Heart left ventricle (tissue), 16 donors: ENCODE results near the gene PEX26. TPM values are rescaled to one million over a fixed set of nuclear protein-coding genes. Genes with fewer than 3 reads are reported as not detected.

Experiments used
- ATAC-seq, 4 donors: fragments of 200-7000 bp; cut with Tn5 transposase; one replicate each; pipeline ENCODE4 v1.9.1; 2020 to 2022; ENCODE audit warnings: moderate library complexity in 4 of 4, mild to moderate bottlenecking in 3 of 4, moderate number of reproducible peaks in 1 of 4
- DNase-seq, 5 donors: peaks; one replicate each; pipeline ENCODE4 v3.0.0-alpha.2; 2020
- H3K27ac ChIP-seq, 12 donors: fragments of 200-600 bp; sonication (generic) in 4 of 12; one replicate each; pipeline versions ENCODE4 v1.5.0 to v1.8.0; 2016 to 2022; ENCODE audit warnings: mild to moderate bottlenecking in 2 of 12
- H3K27me3 ChIP-seq, 9 donors: fragments of 200-600 bp; sonication (generic) in 2 of 9; one replicate each; pipeline versions ENCODE4 v1.5.1 to v1.8.0; 2016 to 2022; ENCODE audit warnings: mild to moderate bottlenecking in 3 of 9
- H3K36me3 ChIP-seq, 9 donors: fragments of 200-600 bp; sonication (generic) in 2 of 9; one replicate each; pipeline versions ENCODE4 v1.5.0 to v1.8.0; 2018 to 2022; ENCODE audit warnings: mild to moderate bottlenecking in 2 of 9
- H3K4me1 ChIP-seq, 12 donors: fragments of 200-600 bp; sonication (generic) in 4 of 12; one replicate each; pipeline versions ENCODE4 v1.5.0 to v1.8.0; 2016 to 2022; ENCODE audit warnings: mild to moderate bottlenecking in 3 of 12
- H3K4me3 ChIP-seq, 12 donors: fragments of 200-600 bp; sonication (generic) in 4 of 12; one replicate each; pipeline versions ENCODE4 v1.5.0 to v1.8.0; 2017 to 2022; ENCODE audit warnings: mild to moderate bottlenecking in 9 of 12, moderate library complexity in 4 of 12
- H3K9me3 ChIP-seq, 12 donors: fragments of 200-600 bp; sonication (generic) in 4 of 12; one replicate each; pipeline versions ENCODE4 v1.5.0 to v1.8.0; 2016 to 2022; ENCODE audit warnings: mild to moderate bottlenecking in 1 of 12
- CTCF ChIP-seq, 12 donors: fragments of 200-600 bp; sonication (generic) in 4 of 12; IDR thresholded peaks; one replicate each; pipeline versions ENCODE4 v1.5.0 to v1.8.0; 2018 to 2022; ENCODE audit warnings: antibody characterized with exemption in 12 of 12, mild to moderate bottlenecking in 5 of 12
- POLR2A ChIP-seq, 2 donors: fragments of 450-650 bp; IDR thresholded peaks; one replicate each; pipeline ENCODE4 v1.6.1; 2017; ENCODE audit warnings: antibody characterized with exemption in 2 of 2, mild to moderate bottlenecking in 2 of 2, moderate library complexity in 2 of 2
- whole genome bisulfite sequencing, 4 donors: extraction: QIAGEN DNeasy Blood & Tissue Kit in 2 of 4; methylation state at CpG; one replicate each; pipeline versions ENCODE4 v1.1.5 to v1.1.7; 2013 to 2018; 5-methylcytosine and 5-hydroxymethylcytosine counted together
- intact Hi-C, 10 donors: fragments of 100-400 bp; cut with DNase I; formaldehyde crosslinking; loops; one replicate each; pipeline versions ENCODE4 v1.11.1 to v1.14.2; 2022
- polyA plus RNA-seq, 2 donors: library from polyadenylated mRNA; stranded (reverse); fragments of 200-250 nt; gene quantifications; one replicate each; pipeline ENCODE4 v1.2.3, GENCODE V29; 2013
- total RNA-seq, 9 donors: library from RNA; depleted of rRNA in 2 of 9; stranded (reverse); fragments of >200 nt in 2 of 9; fragmentation: NEBNext Ultra II Directional in 3 of 9; extraction: Animal tissue kit (Norgen Biotek cat#: 25700) in 3 of 9; gene quantifications; one replicate each; pipeline versions ENCODE4 v1.1.0 to v1.2.4, GENCODE V29; 2016 to 2023
- donor health status: ischemic (EF 13 %, LVEDD 7.1; RV severe dilation, severe dysfunction).
- donor health status: healthy with polysubstance abuse.
- donor health status: DM: no; HTN: yes; CAD: no.
- donor health status: DM: no; HTN: no; CAD: no.
- donor health status: ischemic (EF 25% LVEDD 6.9; RV normal size, moderate dysfunction).
- donor health status: ischemic (EF 25% LVEDD 5.7; RV mildly dilated, moderate dysfunction).
- donor health status: healthy.
- donor health status: DM: yes; HTN: yes; CAD: no.
- donor health status: ischemic (EF 35%, LVEDD 5.7; RV mildly dilated, moderate dysfunction).
- donor health status: nonischemic (EF 11% LVEDD 7.7; RV severe dilation, severe dysfunction).
- donor health status: DM: yes; HTN: yes; CAD: no.
- donor health status: PGD.
- donor health status: ischemic (EF 29% LVEDD 5.4; RV normal size, mild dysfunction).
- donor health status: nonischemic (EF 23%, LVEDD 6.1; RV moderate dilation, normal function).

Gene PEX26
- total and polyA plus RNA-seq, 11 donors, result 11.7 to 27.3 (median 21.9) TPM

DNA sequence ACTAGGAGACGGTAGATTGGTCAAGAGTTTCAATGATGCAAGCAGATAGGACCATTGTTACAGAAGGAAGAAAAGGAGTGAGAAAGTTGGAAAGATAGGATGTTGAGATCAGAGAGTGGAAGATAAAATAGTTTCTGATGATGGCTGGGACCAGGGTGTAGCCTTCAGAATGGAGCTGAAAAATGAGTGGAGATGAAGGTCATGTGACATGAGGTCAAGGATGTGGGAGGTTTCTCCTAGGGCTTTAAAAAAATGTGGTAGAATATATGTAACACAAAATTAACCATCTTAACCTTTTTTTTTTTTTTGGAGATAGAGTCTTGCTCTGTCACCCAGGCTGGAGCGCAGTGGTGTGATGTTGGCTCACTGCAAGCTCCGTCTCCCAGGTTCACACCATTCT, 18.3 kb upstream of the PEX26 start:
- H3K4me1 ChIP-seq, result peaks cover 0 to 41% (median 25%) of the 10 kb centered on the region in 12 donors
- H3K4me3 ChIP-seq, result no peak overlapping the region
- DNase-seq, result no peak
- no peak for ATAC-seq
- intact Hi-C loops, result no loop called here
- no peaks in the 10 kb centered on the region for H3K27me3 ChIP-seq
- no peaks in the 10 kb centered on the region for H3K9me3 ChIP-seq
- no peak for TF ChIP-seq CTCF (IDR thresholded peaks at IDR 0.05)
- no peak for TF ChIP-seq POLR2A (IDR thresholded peaks at IDR 0.05)
- 93 to 95% (median 95%) methylated on average over 3 of the region's 3 CpGs for WGBS, 4 donors
- H3K36me3 ChIP-seq, result no peaks in the 10 kb centered on the region
- no peak overlapping the region for H3K27ac ChIP-seq

DNA sequence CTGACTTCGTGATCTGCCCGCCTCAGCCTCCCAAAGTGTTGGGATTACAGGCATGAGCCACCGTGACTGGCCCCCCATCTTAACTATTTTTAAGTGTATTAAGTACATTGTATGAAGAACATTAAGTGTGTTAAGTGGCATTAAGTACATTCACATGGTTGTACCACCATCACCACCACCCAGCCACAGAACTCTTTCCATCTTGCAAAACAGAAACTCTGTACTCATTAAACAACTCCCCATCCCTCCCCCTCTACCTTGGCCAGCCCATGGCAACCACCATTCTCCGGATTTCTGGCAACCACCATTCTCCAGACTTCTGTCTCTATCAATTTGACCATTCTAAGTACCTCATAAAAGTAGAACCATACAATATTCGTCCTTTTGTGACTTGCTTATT, 17.8 kb upstream of the PEX26 start:
- peak overlapping the region in 1 of 12 donors; percentile 48 for H3K27ac ChIP-seq
- intact Hi-C loops, result no loop called here
- no peaks in the 10 kb centered on the region for H3K36me3 ChIP-seq
- no peak for TF ChIP-seq CTCF (IDR thresholded peaks at IDR 0.05)
- TF ChIP-seq POLR2A (IDR thresholded peaks at IDR 0.05), result no peak
- no peak overlapping the region for H3K4me3 ChIP-seq
- peaks cover 0 to 41% (median 25%) of the 10 kb centered on the region in 12 donors for H3K4me1 ChIP-seq
- WGBS, 4 donors, result 86 to 92% (median 88%) methylated on average over 5 of the region's 5 CpGs
- H3K27me3 ChIP-seq, result peaks cover 0 to 5% (median 0%) of the 10 kb centered on the region in 9 donors
- ATAC-seq (no peak), DNase-seq (no peak)
- H3K9me3 ChIP-seq, result no peaks in the 10 kb centered on the region

DNA sequence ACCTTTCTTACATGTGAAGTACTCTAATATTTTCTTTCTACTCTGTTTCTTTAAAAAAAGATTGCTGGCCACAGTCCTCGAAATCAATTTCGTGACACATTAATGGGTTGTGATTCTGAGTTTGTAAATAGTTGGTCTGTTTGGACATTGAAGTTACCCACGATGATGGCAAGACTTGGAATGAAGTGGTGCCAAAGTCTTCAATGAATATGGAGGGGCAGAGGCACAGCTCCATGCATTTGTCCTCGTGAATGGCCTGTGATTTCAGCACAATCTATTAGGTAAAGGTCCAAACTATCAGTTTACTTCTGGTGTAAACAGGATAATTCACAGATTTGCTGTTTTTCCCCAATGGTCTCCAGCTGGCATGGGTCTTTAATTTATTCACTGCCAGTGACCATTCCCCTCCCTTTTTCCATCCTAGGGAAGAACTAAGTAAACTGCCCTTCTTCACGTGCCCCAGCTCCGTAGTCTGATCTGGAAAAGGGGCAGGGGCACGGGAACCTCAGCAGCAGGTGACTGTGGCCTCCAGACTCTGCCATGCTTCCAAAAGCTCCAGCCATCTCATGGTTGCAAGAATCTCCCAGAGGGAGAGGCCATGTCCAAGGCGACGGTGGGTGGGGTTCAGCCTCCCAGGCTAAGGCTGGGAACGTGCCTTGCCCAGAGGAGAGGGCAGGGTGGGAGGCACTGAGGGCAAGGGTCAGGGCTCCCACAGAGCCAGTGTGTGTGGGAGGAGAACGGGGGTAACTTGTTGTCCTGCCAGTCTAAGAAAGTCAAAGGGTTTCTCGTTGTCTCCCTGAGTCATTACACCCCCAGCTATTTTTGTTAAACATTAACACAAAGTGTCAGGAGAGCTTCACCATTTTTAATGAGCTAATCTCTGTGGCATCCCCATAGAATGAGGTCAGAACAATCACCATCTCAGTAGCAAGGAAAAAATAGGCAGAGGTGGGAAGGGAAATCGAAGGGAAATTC, 16.9 kb upstream of the PEX26 start:
- intact Hi-C loops, result no loop called here
- WGBS, 4 donors, result 69 to 76% (median 70%) methylated on average over 13 of the region's 13 CpGs
- H3K27ac ChIP-seq, result peak overlapping the region in 4 of 12 donors; percentile 17 to 48 (median 38)

More for the DNA sequence above, 16.9 kb upstream of the PEX26 start:
- TF ChIP-seq CTCF (IDR thresholded peaks at IDR 0.05) (no peak), POLR2A (IDR thresholded peaks at IDR 0.05) (no peak)
- ATAC-seq (no peak), DNase-seq (no peak)
- peaks cover 0 to 8% (median 0%) of the 10 kb centered on the region in 9 donors for H3K27me3 ChIP-seq
- H3K36me3 ChIP-seq, result no peaks in the 10 kb centered on the region
- no peak overlapping the region for H3K4me3 ChIP-seq
- no peaks in the 10 kb centered on the region for H3K9me3 ChIP-seq
- H3K4me1 ChIP-seq, result peaks cover 0 to 40% (median 21%) of the 10 kb centered on the region in 12 donors
